ENCODE measurements around the gene ALDH1L1. TPM values are rescaled to one million over a fixed set of nuclear protein-coding genes. Genes with fewer than 3 reads are reported as not detected.
A peak's percentile ranks its signal among the peaks of the same experiment; 100 is the strongest.

The ALDH1L1 gene
- total and polyA plus RNA-seq, 9 of the 15 experiments (the other 6 are each of a cell fraction or from before 2014, with no cell fraction given) = 0.06 to 1.9 (median 0.57) TPM; not detected in 1

- TF ChIP-seq ZBTB17 (CRISPR knock-in tag; IDR thresholded peaks at IDR 0.05) (no peak), ZZZ3 (IDR thresholded peaks at IDR 0.05) (no peak), ZNF184 (CRISPR knock-in tag; IDR thresholded peaks at IDR 0.05) (no peak), ZNF740 (CRISPR knock-in tag; IDR thresholded peaks at IDR 0.05) (no peak), ZNF740 (tag; IDR thresholded peaks at IDR 0.05) (no peak), SMARCA5 (IDR thresholded peaks at IDR 0.05) (no peak), USF1 (CRISPR knock-in tag; IDR thresholded peaks at IDR 0.05) (no peak), CUX1 (CRISPR knock-in tag; IDR thresholded peaks at IDR 0.05) (no peak), SRSF3 (IDR thresholded peaks at IDR 0.05; ENCODE audit: insufficient read depth, low read length) (no peak), ZNF146 (CRISPR knock-in tag; IDR thresholded peaks at IDR 0.05; ENCODE audit: unreplicated experiment) (no peak), KHSRP (IDR thresholded peaks at IDR 0.05) (no peak), RBM22 (IDR thresholded peaks at IDR 0.05; ENCODE audit: low read depth, low read length, poor library complexity, severe bottlenecking) (no peak), RAD51 (IDR thresholded peaks at IDR 0.05; ENCODE audit: borderline replicate concordance, low read depth) (no peak), RNF2 (IDR thresholded peaks at IDR 0.05) (no peak), BCOR (IDR thresholded peaks at IDR 0.05) (no peak), PREB (CRISPR knock-in tag; IDR thresholded peaks at IDR 0.05) (no peak)
- TF ChIP-seq, protein P1, sequence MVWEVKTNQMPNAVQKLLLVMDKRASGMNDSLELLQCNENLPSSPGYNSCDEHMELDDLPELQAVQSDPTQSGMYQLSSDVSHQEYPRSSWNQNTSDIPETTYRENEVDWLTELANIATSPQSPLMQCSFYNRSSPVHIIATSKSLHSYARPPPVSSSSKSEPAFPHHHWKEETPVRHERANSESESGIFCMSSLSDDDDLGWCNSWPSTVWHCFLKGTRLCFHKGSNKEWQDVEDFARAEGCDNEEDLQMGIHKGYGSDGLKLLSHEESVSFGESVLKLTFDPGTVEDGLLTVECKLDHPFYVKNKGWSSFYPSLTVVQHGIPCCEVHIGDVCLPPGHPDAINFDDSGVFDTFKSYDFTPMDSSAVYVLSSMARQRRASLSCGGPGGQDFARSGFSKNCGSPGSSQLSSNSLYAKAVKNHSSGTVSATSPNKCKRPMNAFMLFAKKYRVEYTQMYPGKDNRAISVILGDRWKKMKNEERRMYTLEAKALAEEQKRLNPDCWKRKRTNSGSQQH (CRISPR knock-in tag; IDR thresholded peaks at IDR 0.05) = no peak
- TF ChIP-seq, protein P2, sequence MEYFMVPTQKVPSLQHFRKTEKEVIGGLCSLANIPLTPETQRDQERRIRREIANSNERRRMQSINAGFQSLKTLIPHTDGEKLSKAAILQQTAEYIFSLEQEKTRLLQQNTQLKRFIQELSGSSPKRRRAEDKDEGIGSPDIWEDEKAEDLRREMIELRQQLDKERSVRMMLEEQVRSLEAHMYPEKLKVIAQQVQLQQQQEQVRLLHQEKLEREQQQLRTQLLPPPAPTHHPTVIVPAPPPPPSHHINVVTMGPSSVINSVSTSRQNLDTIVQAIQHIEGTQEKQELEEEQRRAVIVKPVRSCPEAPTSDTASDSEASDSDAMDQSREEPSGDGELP (CRISPR knock-in tag; IDR thresholded peaks at IDR 0.05; ENCODE audit: borderline replicate concordance) = peak; percentile 60; the same call in 1 of the 2 replicates
Observed at GRCh38 chr3:126083913-126084767, 96.2 kb downstream of the ALDH1L1 start, which contains the start of gene SLC41A3 (continued).
